ENCODE measurements around the gene C10orf105. TPM values are rescaled to one million over a fixed set of nuclear protein-coding genes. Genes with fewer than 3 reads are reported as not detected.

Gene C10orf105
- total and polyA plus RNA-seq, 11 donors: 0.03 to 0.57 (median 0.08) TPM; not detected in 6

DNA sequence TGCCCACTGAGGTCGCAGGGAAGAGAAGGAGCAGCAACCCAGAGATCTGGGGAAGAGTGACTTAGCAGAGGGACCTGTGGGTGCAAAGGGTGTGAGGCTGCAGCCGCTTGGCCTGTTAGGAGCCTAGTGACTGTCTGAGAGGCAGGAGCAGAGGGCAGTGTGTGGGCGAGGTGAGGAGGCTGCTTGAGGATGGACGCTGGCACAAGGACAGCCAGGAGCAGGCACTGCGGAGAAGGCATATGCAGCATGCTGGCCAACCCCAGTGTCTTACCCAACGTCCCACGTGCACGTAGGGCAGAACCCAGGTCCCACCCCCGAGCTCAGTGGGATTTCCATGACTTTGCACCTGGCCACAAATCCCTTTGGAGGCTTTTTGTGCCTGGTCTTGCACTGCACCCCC, 54.1 kb downstream of the C10orf105 start:
- H3K4me3 ChIP-seq: no peak overlapping the region
- no peaks in the 10 kb centered on the region for H3K4me1 ChIP-seq
- no peak for TF ChIP-seq POLR2A (IDR thresholded peaks at IDR 0.05)
- TF ChIP-seq, protein P1, sequence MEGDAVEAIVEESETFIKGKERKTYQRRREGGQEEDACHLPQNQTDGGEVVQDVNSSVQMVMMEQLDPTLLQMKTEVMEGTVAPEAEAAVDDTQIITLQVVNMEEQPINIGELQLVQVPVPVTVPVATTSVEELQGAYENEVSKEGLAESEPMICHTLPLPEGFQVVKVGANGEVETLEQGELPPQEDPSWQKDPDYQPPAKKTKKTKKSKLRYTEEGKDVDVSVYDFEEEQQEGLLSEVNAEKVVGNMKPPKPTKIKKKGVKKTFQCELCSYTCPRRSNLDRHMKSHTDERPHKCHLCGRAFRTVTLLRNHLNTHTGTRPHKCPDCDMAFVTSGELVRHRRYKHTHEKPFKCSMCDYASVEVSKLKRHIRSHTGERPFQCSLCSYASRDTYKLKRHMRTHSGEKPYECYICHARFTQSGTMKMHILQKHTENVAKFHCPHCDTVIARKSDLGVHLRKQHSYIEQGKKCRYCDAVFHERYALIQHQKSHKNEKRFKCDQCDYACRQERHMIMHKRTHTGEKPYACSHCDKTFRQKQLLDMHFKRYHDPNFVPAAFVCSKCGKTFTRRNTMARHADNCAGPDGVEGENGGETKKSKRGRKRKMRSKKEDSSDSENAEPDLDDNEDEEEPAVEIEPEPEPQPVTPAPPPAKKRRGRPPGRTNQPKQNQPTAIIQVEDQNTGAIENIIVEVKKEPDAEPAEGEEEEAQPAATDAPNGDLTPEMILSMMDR (IDR thresholded peaks at IDR 0.05): no peak
- intact Hi-C loops (cut with DNase I): no loop called here
- H3K27ac ChIP-seq: no peak overlapping the region
- WGBS, 4 donors: 81 to 91% (median 86%) methylated on average over 9 of the region's 9 CpGs
- H3K9me3 ChIP-seq: no peaks in the 10 kb centered on the region
- ATAC-seq (no peak), DNase-seq (no peak)
- no peaks in the 10 kb centered on the region for H3K27me3 ChIP-seq
- no peaks in the 10 kb centered on the region for H3K36me3 ChIP-seq

DNA sequence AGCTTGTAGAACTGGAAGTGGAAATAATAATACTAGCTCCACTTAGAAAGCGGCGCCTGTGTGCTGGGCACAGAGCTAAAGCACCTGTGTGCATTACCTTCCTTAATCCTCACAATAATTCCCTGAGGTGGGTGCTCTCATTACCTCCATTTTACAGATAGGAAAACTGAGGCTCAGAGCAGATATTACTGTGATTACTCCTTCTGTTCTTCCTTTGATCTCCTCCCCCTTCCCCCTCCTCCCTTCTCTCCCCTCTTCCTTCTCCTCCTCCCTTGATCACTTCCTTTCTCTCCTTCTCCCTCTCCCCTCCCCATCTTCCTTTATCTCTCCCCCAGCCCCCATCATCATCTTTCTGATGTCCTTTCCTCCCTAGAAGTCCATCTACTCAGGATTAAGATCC, 55.0 kb downstream of the C10orf105 start:
- H3K27me3 ChIP-seq: no peaks in the 10 kb centered on the region
- TF ChIP-seq, protein P1 (IDR thresholded peaks at IDR 0.05): no peak
- no peak overlapping the region for H3K27ac ChIP-seq
- DNase-seq (no peak), ATAC-seq (no peak)
- no peaks in the 10 kb centered on the region for H3K4me1 ChIP-seq
- peaks cover 0 to 4% (median 0%) of the 10 kb centered on the region in 12 donors for H3K9me3 ChIP-seq
- no peaks in the 10 kb centered on the region for H3K36me3 ChIP-seq
- 70 to 100% (median 85%) methylated on average over 2 of the region's 2 CpGs for WGBS, 4 donors
- no peak overlapping the region for H3K4me3 ChIP-seq
- intact Hi-C loops (cut with DNase I): loop anchor here in 2 of 10 donors (5.0 kb wide), 2 partner anchors 33 to 43 kb away; no protein-coding TSS in a partner anchor

DNA sequence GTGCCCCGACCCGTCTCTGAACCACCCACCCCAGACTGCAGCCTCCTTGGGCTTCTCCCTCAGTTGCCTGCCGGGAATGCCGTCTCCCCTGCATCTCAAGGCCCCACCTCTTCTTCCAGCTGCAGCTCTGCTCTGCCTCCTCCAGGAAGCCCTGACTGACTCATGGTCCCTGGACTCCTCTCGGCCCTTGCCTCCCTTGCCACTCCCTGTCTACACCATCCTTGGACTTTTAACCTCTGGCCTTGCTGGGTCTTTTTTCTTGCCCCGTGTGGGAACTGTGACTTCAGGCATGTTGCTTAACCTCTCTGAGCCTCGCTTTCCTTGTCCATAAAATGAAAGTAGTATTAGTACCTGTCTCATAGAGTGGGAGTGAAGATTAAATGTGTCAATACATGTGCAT, 56.3 kb downstream of the C10orf105 start:
- H3K4me1 ChIP-seq: no peaks in the 10 kb centered on the region
- H3K27ac ChIP-seq: no peak overlapping the region
- H3K4me3 ChIP-seq: no peak overlapping the region
- intact Hi-C loops (cut with DNase I): loop anchor here in 2 of 10 donors (5.0 kb wide), 2 partner anchors 34 to 44 kb away; no protein-coding TSS in a partner anchor
- no peak for ATAC-seq
- TF ChIP-seq, protein P1 (IDR thresholded peaks at IDR 0.05): no peak
- TF ChIP-seq POLR2A (IDR thresholded peaks at IDR 0.05): no peak
- no peaks in the 10 kb centered on the region for H3K36me3 ChIP-seq
- H3K9me3 ChIP-seq: peaks cover 0 to 4% (median 0%) of the 10 kb centered on the region in 12 donors
- no peak for DNase-seq
- 78 to 91% (median 86%) methylated on average over 7 of the region's 7 CpGs for WGBS, 4 donors
- no peaks in the 10 kb centered on the region for H3K27me3 ChIP-seq

DNA sequence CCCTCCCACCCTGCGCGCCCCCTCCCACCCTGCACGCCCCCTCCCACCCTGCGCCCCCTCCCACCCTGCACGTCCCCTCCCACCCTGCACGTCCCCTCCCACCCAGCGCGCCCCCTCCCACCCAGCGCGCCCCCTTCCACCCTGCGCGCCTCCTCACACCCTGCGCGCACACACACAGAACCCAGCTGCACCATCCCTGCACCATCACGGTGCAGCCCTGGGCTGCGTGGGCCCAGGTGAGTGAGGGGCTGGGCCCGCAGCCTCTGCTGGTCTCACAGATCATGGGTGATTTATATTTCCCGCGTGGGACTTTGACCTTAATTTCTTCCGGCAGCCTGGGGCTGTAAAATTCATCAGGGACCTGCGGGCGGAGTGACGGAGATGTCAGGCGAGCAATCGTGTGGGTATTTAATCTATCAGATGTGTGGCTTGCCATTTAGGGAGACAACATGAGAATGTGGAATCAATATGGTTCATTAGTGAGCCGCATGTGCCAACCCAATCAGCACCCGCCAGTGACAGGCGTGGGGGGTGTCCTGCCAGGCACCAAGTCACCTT, 57.7 kb downstream of the C10orf105 start:
- no peak overlapping the region for H3K4me3 ChIP-seq
- intact Hi-C loops (cut with DNase I): loop anchor here in 2 of 10 donors (5.0 kb wide), 2 partner anchors 35 to 45 kb away; no protein-coding TSS in a partner anchor
- H3K27me3 ChIP-seq: no peaks in the 10 kb centered on the region
- DNase-seq: no peak
- no peaks in the 10 kb centered on the region for H3K4me1 ChIP-seq
- peaks cover 0 to 4% (median 0%) of the 10 kb centered on the region in 12 donors for H3K9me3 ChIP-seq
- TF ChIP-seq, protein P1 (IDR thresholded peaks at IDR 0.05): no peak
- TF ChIP-seq POLR2A (IDR thresholded peaks at IDR 0.05): no peak
- no peaks in the 10 kb centered on the region for H3K36me3 ChIP-seq
- H3K27ac ChIP-seq: no peak overlapping the region
- no peak for ATAC-seq
- 82 to 87% (median 86%) methylated on average over 14 to 28 of the region's 28 CpGs for WGBS, 4 donors

Other genes with a start within 250 kb of the C10orf105 start
- gene VSIR, start 53.7 kb upstream of the C10orf105 start, total RNA-seq: 100 to 1,000 TPM in 1 of 9 donors, 10 to 100 TPM in 8; 32.6 to 103 (median 83.2) TPM
- 100 to 1,000 TPM in 1 of 2 donors, 10 to 100 TPM in 1; 56.7 to 181 TPM for gene VSIR, start 53.7 kb upstream of the C10orf105 start, polyA plus RNA-seq
- gene PSAP, start 131.5 kb upstream of the C10orf105 start, total RNA-seq: 1,000 to 10,000 TPM; 1,282 to 2,171 (median 1,665) TPM
- gene PSAP, start 131.5 kb upstream of the C10orf105 start, polyA plus RNA-seq: 1,000 to 10,000 TPM in 1 of 2 donors, 100 to 1,000 TPM in 1; 454 to 1,132 TPM
- 10 to 100 TPM; 12.0 to 51.3 (median 25.0) TPM for gene CHST3, start 244.6 kb upstream of the C10orf105 start, total RNA-seq
- 10 to 100 TPM in 1 of 2 donors, 1 to 10 TPM in 1; 8.1 to 30.4 TPM for gene CHST3, start 244.6 kb upstream of the C10orf105 start, polyA plus RNA-seq

Data from heart left ventricle (tissue), 16 donors.